Measurements from ENCODE around the gene GPC1. TPM values are rescaled to one million over a fixed set of nuclear protein-coding genes. Genes with fewer than 3 reads are reported as not detected.
A peak's percentile ranks its signal among the peaks of the same experiment; 100 is the strongest.

GPC1 gene
- total RNA-seq, 1 donor from 2014 or later = 36.0 TPM

- no peaks in the 10 kb centered on the region for H3K27me3 ChIP-seq (ENCODE audit: control insufficient read depth in 3 of 3, insufficient read depth in 3 of 3, low read length in 3 of 3)
- peak overlapping the region in 1 of 3 donors; percentile 8 for H3K9ac ChIP-seq (ENCODE audit: low read depth in 1 of 3, low read length in 3 of 3)
- no peak overlapping the region for H3K4me3 ChIP-seq (ENCODE audit: low read length in 3 of 3)
- no peaks in the 10 kb centered on the region for H3K9me3 ChIP-seq (ENCODE audit: control insufficient read depth in 3 of 3, low read length in 3 of 3)
- peaks cover 23 to 39% (median 26%) of the 10 kb centered on the region in 3 donors for H3K36me3 ChIP-seq (ENCODE audit: control insufficient read depth in 3 of 3, insufficient read depth in 3 of 3, low read length in 3 of 3)
- H3K4me1 ChIP-seq (ENCODE audit: control insufficient read depth in 3 of 3, insufficient read depth in 3 of 3, low read length in 3 of 3) = peaks cover 0 to 7% (median 4%) of the 10 kb centered on the region in 3 donors
- H3K27ac ChIP-seq (ENCODE audit: low read depth, low read length) = no peak overlapping the region
Measured at GRCh38 chr2:240466579-240467148, 31.2 kb downstream of the GPC1 start.

GRCh38 chr2:240467149-240467642, 31.7 kb downstream of the GPC1 start:
- no peaks in the 10 kb centered on the region for H3K27me3 ChIP-seq (ENCODE audit: control insufficient read depth in 3 of 3, insufficient read depth in 3 of 3, low read length in 3 of 3)
- H3K27ac ChIP-seq (ENCODE audit: low read depth, low read length) = no peak overlapping the region
- no peak overlapping the region for H3K4me3 ChIP-seq (ENCODE audit: low read length in 3 of 3)
- H3K4me1 ChIP-seq (ENCODE audit: control insufficient read depth in 3 of 3, insufficient read depth in 3 of 3, low read length in 3 of 3) = peaks cover 0 to 7% (median 4%) of the 10 kb centered on the region in 3 donors
- peaks cover 23 to 37% (median 26%) of the 10 kb centered on the region in 3 donors for H3K36me3 ChIP-seq (ENCODE audit: control insufficient read depth in 3 of 3, insufficient read depth in 3 of 3, low read length in 3 of 3)
- H3K9me3 ChIP-seq (ENCODE audit: control insufficient read depth in 3 of 3, low read length in 3 of 3) = no peaks in the 10 kb centered on the region
- no peak overlapping the region for H3K9ac ChIP-seq (ENCODE audit: low read depth in 1 of 3, low read length in 3 of 3)

- Histone ChIP-seq H3K27ac (ENCODE audit: low read depth, low read length) (no peak overlapping the region), H3K9me3 (ENCODE audit: control insufficient read depth in 3 of 3, low read length in 3 of 3) (no peaks in the 10 kb centered on the region)
Measured at GRCh38 chr2:240467659-240468302, 32.3 kb downstream of the GPC1 start.

GRCh38 chr2:240468303-240469238, 33.1 kb downstream of the GPC1 start:
- Histone ChIP-seq H3K9ac (ENCODE audit: low read depth in 1 of 3, low read length in 3 of 3) (no peak overlapping the region), H3K4me1 (ENCODE audit: control insufficient read depth in 3 of 3, insufficient read depth in 3 of 3, low read length in 3 of 3) (peaks cover 0 to 7% (median 4%) of the 10 kb centered on the region in 3 donors), H3K36me3 (ENCODE audit: control insufficient read depth in 3 of 3, insufficient read depth in 3 of 3, low read length in 3 of 3) (peaks cover 20 to 31% (median 21%) of the 10 kb centered on the region in 3 donors), H3K9me3 (ENCODE audit: control insufficient read depth in 3 of 3, low read length in 3 of 3) (no peaks in the 10 kb centered on the region), H3K27me3 (ENCODE audit: control insufficient read depth in 3 of 3, insufficient read depth in 3 of 3, low read length in 3 of 3) (no peaks in the 10 kb centered on the region), H3K27ac (ENCODE audit: low read depth, low read length) (no peak overlapping the region), H3K4me3 (ENCODE audit: low read length in 3 of 3) (no peak overlapping the region)

More at GRCh38 chr2:240467659-240468302, 32.3 kb downstream of the GPC1 start:
- Histone ChIP-seq H3K36me3 (ENCODE audit: control insufficient read depth in 3 of 3, insufficient read depth in 3 of 3, low read length in 3 of 3) (peaks cover 21 to 35% (median 24%) of the 10 kb centered on the region in 3 donors), H3K4me3 (ENCODE audit: low read length in 3 of 3) (no peak overlapping the region), H3K9ac (ENCODE audit: low read depth in 1 of 3, low read length in 3 of 3) (no peak overlapping the region), H3K27me3 (ENCODE audit: control insufficient read depth in 3 of 3, insufficient read depth in 3 of 3, low read length in 3 of 3) (no peaks in the 10 kb centered on the region), H3K4me1 (ENCODE audit: control insufficient read depth in 3 of 3, insufficient read depth in 3 of 3, low read length in 3 of 3) (peaks cover 0 to 7% (median 4%) of the 10 kb centered on the region in 3 donors)

GRCh38 chr2:240469239-240469636, 33.8 kb downstream of the GPC1 start:
- Histone ChIP-seq H3K36me3 (ENCODE audit: control insufficient read depth in 3 of 3, insufficient read depth in 3 of 3, low read length in 3 of 3) (peaks cover 14 to 24% (median 14%) of the 10 kb centered on the region in 3 donors), H3K4me3 (ENCODE audit: low read length in 3 of 3) (no peak overlapping the region), H3K27ac (ENCODE audit: low read depth, low read length) (no peak overlapping the region), H3K27me3 (ENCODE audit: control insufficient read depth in 3 of 3, insufficient read depth in 3 of 3, low read length in 3 of 3) (no peaks in the 10 kb centered on the region), H3K9ac (ENCODE audit: low read depth in 1 of 3, low read length in 3 of 3) (no peak overlapping the region), H3K4me1 (ENCODE audit: control insufficient read depth in 3 of 3, insufficient read depth in 3 of 3, low read length in 3 of 3) (peaks cover 0 to 7% (median 4%) of the 10 kb centered on the region in 3 donors), H3K9me3 (ENCODE audit: control insufficient read depth in 3 of 3, low read length in 3 of 3) (no peaks in the 10 kb centered on the region)

GRCh38 chr2:240469740-240470139, 34.3 kb downstream of the GPC1 start:
- no peak overlapping the region for H3K4me3 ChIP-seq (ENCODE audit: low read length in 3 of 3)
- peaks cover 0 to 7% (median 4%) of the 10 kb centered on the region in 3 donors for H3K4me1 ChIP-seq (ENCODE audit: control insufficient read depth in 3 of 3, insufficient read depth in 3 of 3, low read length in 3 of 3)
- no peaks in the 10 kb centered on the region for H3K27me3 ChIP-seq (ENCODE audit: control insufficient read depth in 3 of 3, insufficient read depth in 3 of 3, low read length in 3 of 3)
- H3K27ac ChIP-seq (ENCODE audit: low read depth, low read length) = no peak overlapping the region
- H3K9ac ChIP-seq (ENCODE audit: low read depth in 1 of 3, low read length in 3 of 3) = no peak overlapping the region
- peaks cover 9 to 20% (median 10%) of the 10 kb centered on the region in 3 donors for H3K36me3 ChIP-seq (ENCODE audit: control insufficient read depth in 3 of 3, insufficient read depth in 3 of 3, low read length in 3 of 3)
- H3K9me3 ChIP-seq (ENCODE audit: control insufficient read depth in 3 of 3, low read length in 3 of 3) = peaks cover 0 to 3% (median 0%) of the 10 kb centered on the region in 3 donors

GRCh38 chr2:240472078-240472790, 36.8 kb downstream of the GPC1 start:
- H3K4me3 ChIP-seq (ENCODE audit: low read length in 3 of 3) = no peak overlapping the region
- no peak overlapping the region for H3K27ac ChIP-seq (ENCODE audit: low read depth, low read length)
- H3K36me3 ChIP-seq (ENCODE audit: control insufficient read depth in 3 of 3, insufficient read depth in 3 of 3, low read length in 3 of 3) = peaks cover 0 to 2% (median 0%) of the 10 kb centered on the region in 3 donors
- H3K4me1 ChIP-seq (ENCODE audit: control insufficient read depth in 3 of 3, insufficient read depth in 3 of 3, low read length in 3 of 3) = peaks cover 0 to 7% (median 0%) of the 10 kb centered on the region in 3 donors
- no peak overlapping the region for H3K9ac ChIP-seq (ENCODE audit: low read depth in 1 of 3, low read length in 3 of 3)
- peaks cover 0 to 3% (median 0%) of the 10 kb centered on the region in 3 donors for H3K9me3 ChIP-seq (ENCODE audit: control insufficient read depth in 3 of 3, low read length in 3 of 3)
- no peaks in the 10 kb centered on the region for H3K27me3 ChIP-seq (ENCODE audit: control insufficient read depth in 3 of 3, insufficient read depth in 3 of 3, low read length in 3 of 3)

- H3K9ac ChIP-seq (ENCODE audit: low read depth in 1 of 3, low read length in 3 of 3) = no peak overlapping the region
- H3K36me3 ChIP-seq (ENCODE audit: control insufficient read depth in 3 of 3, insufficient read depth in 3 of 3, low read length in 3 of 3) = peaks cover 0 to 2% (median 0%) of the 10 kb centered on the region in 3 donors
- peaks cover 0 to 7% (median 0%) of the 10 kb centered on the region in 3 donors for H3K4me1 ChIP-seq (ENCODE audit: control insufficient read depth in 3 of 3, insufficient read depth in 3 of 3, low read length in 3 of 3)
- peaks cover 0 to 3% (median 0%) of the 10 kb centered on the region in 3 donors for H3K9me3 ChIP-seq (ENCODE audit: control insufficient read depth in 3 of 3, low read length in 3 of 3)
- no peak overlapping the region for H3K4me3 ChIP-seq (ENCODE audit: low read length in 3 of 3)
- H3K27ac ChIP-seq (ENCODE audit: low read depth, low read length) = no peak overlapping the region
- no peaks in the 10 kb centered on the region for H3K27me3 ChIP-seq (ENCODE audit: control insufficient read depth in 3 of 3, insufficient read depth in 3 of 3, low read length in 3 of 3)
Measured at GRCh38 chr2:240473211-240473610, 37.7 kb downstream of the GPC1 start.

GRCh38 chr2:240477916-240478315, 42.5 kb downstream of the GPC1 start:
- Histone ChIP-seq H3K27ac (ENCODE audit: low read depth, low read length) (no peak overlapping the region), H3K27me3 (ENCODE audit: control insufficient read depth in 3 of 3, insufficient read depth in 3 of 3, low read length in 3 of 3) (no peaks in the 10 kb centered on the region), H3K9me3 (ENCODE audit: control insufficient read depth in 3 of 3, low read length in 3 of 3) (peaks cover 0 to 3% (median 0%) of the 10 kb centered on the region in 3 donors), H3K36me3 (ENCODE audit: control insufficient read depth in 3 of 3, insufficient read depth in 3 of 3, low read length in 3 of 3) (no peaks in the 10 kb centered on the region), H3K9ac (ENCODE audit: low read depth in 1 of 3, low read length in 3 of 3) (no peak overlapping the region), H3K4me1 (ENCODE audit: control insufficient read depth in 3 of 3, insufficient read depth in 3 of 3, low read length in 3 of 3) (no peaks in the 10 kb centered on the region), H3K4me3 (ENCODE audit: low read length in 3 of 3) (no peak overlapping the region)

Measured in skeletal muscle tissue (tissue), 4 donors.